B cell (primary cell): Measurements from ENCODE around the gene PUS3. TPM values are rescaled to one million over a fixed set of nuclear protein-coding genes. Genes with fewer than 3 reads are reported as not detected.

Source experiments
- ATAC-seq: fragments of 200-7000 bp; cut with Tn5 transposase; one replicate; pipeline ENCODE4 v1.10.0; 2021; ENCODE audit warnings: low read depth, mild to moderate bottlenecking, moderate number of reproducible peaks, moderate library complexity
- CTCF ChIA-PET: fragments of 350-600 bp; sonication (Branson Sonifier 250); formaldehyde crosslinking; loops from one replicate; lab custom pipeline; 2021; ENCODE audit warnings: antibody characterized with exemption, inconsistent platforms; lab: Charles Lee
- POLR2A ChIA-PET: fragments of 350-600 bp; sonication (Branson Sonifier 250); formaldehyde crosslinking; loops from one replicate; lab custom pipeline; 2021; ENCODE audit warnings: antibody characterized with exemption; lab: Charles Lee
- DNase-seq: peaks from one replicate; pipeline ENCODE4 v3.0.0; 2013
- H2AFZ ChIP-seq: 2 replicates; pipeline ENCODE4 v1.6.1; 2012; ENCODE audit warnings: mild to moderate bottlenecking, low read depth, low read length; ENCODE audit not compliant: insufficient read depth, poor library complexity, severe bottlenecking
- H3K27ac ChIP-seq, 2 donors: 1 replicate in 1 of 2; 2 replicates in 1 of 2; pipeline ENCODE4 v1.5.1; 2012 to 2013; ENCODE audit warnings: low read length in 2 of 2, mild to moderate bottlenecking in 2 of 2, moderate library complexity in 1 of 2
- H3K27me3 ChIP-seq, 4 experiments: fragments of 200-600 bp in 1 of 4; sonication (generic) in 1 of 4; replicated peaks in 1 of 4; 1 replicate in 2 of 4; 2 replicates in 2 of 4; pipeline versions ENCODE4 v1.6.1 to v1.7.0; 2013 to 2016; ENCODE audit warnings: low read length in 3 of 4, mild to moderate bottlenecking in 2 of 4, mixed read lengths in 1 of 4, moderate library complexity in 1 of 4; ENCODE audit not compliant: insufficient read depth in 4 of 4, control insufficient read depth in 3 of 4; ENCODE audit errors: control extremely low read depth in 1 of 4
- H3K36me3 ChIP-seq, 2 experiments: replicated peaks in 1 of 2; 1 replicate in 1 of 2; 2 replicates in 1 of 2; pipeline versions ENCODE4 v1.6.1 to v1.7.1; 2013; ENCODE audit warnings: low read length in 1 of 2; ENCODE audit not compliant: insufficient read depth in 2 of 2, control insufficient read depth in 1 of 2; ENCODE audit errors: control extremely low read depth in 1 of 2, extremely low read depth in 1 of 2
- H3K4me1 ChIP-seq, 2 donors: fragments of 200-600 bp in 1 of 2; sonication (generic) in 1 of 2; 1 replicate in 1 of 2; 2 replicates in 1 of 2; pipeline versions ENCODE4 v1.5.1 to v1.6.1; 2013 to 2017; ENCODE audit warnings: low read length in 2 of 2; ENCODE audit not compliant: control insufficient read depth in 2 of 2, insufficient read depth in 2 of 2
- H3K4me2 ChIP-seq: replicated peaks from 2 replicates; pipeline ENCODE3; 2012; ENCODE audit warnings: mild to moderate bottlenecking, low read depth, low read length; ENCODE audit not compliant: poor library complexity, severe bottlenecking
- H3K4me3 ChIP-seq, 5 experiments: fragments of 200-600 bp in 1 of 5; sonication (generic) in 1 of 5; 1 replicate in 3 of 5; 2 replicates in 2 of 5; pipeline versions ENCODE4 v1.5.1 to v1.7.0; 2011 to 2016; ENCODE audit warnings: low read length in 4 of 5, mild to moderate bottlenecking in 4 of 5, low read depth in 2 of 5, control low read depth in 1 of 5, moderate library complexity in 1 of 5; ENCODE audit not compliant: insufficient read depth in 1 of 5; ENCODE audit errors: control extremely low read depth in 1 of 5, extremely low read depth in 1 of 5
- H3K79me2 ChIP-seq: fragments of 200-600 bp; sonication (generic); one replicate; pipeline ENCODE4 v1.6.0; 2016; ENCODE audit warnings: low read length; ENCODE audit not compliant: control insufficient read depth, insufficient read depth
- H3K9ac ChIP-seq: fragments of 200-600 bp; sonication (generic); 2 replicates; pipeline ENCODE4 v1.6.1; 2017; ENCODE audit warnings: mild to moderate bottlenecking, low read length, moderate library complexity
- H3K9me3 ChIP-seq, 3 donors: one replicate each; pipeline versions ENCODE4 v1.6.1 to v1.7.1; 2013; ENCODE audit warnings: low read length in 2 of 3; ENCODE audit not compliant: control insufficient read depth in 2 of 3, insufficient read depth in 1 of 3; ENCODE audit errors: control extremely low read depth in 1 of 3
- H4K20me1 ChIP-seq: 2 replicates; pipeline ENCODE4 v1.6.0; 2012; ENCODE audit warnings: mild to moderate bottlenecking, low read length; ENCODE audit not compliant: insufficient read depth, control insufficient read depth, poor library complexity, severe bottlenecking
- H3K27ac Mint-ChIP-seq: one replicate; pipeline ENCODE4 v1.8.0; 2021; ENCODE audit warnings: mixed read lengths
- H3K27me3 Mint-ChIP-seq: one replicate; pipeline ENCODE4 v1.8.0; 2021; ENCODE audit warnings: mixed read lengths
- H3K4me1 Mint-ChIP-seq: one replicate; pipeline ENCODE4 v1.8.0; 2021; ENCODE audit warnings: mixed read lengths
- H3K4me3 Mint-ChIP-seq: one replicate; pipeline ENCODE4 v1.8.0; 2021; ENCODE audit warnings: mixed read lengths
- H3K9me3 Mint-ChIP-seq: one replicate; pipeline ENCODE4 v1.8.0; 2022; ENCODE audit warnings: mixed read lengths; ENCODE audit not compliant: insufficient read depth
- CTCF ChIP-seq: fragments of 200-600 bp; IDR thresholded peaks from one replicate; pipeline ENCODE4 v1.8.0; 2022; ENCODE audit warnings: antibody characterized with exemption, mild to moderate bottlenecking
- EZH2 ChIP-seq: IDR thresholded peaks from 2 replicates; pipeline ENCODE4 v1.6.1; 2012; ENCODE audit warnings: borderline replicate concordance, low read depth, mild to moderate bottlenecking, moderate library complexity, low read length; ENCODE audit not compliant: insufficient read depth, poor library complexity, severe bottlenecking
- WGBS: methylation state at CpG from one replicate; pipeline ENCODE4 v1.1.5; 2013; ENCODE audit warnings: missing lambda C conversion rate; ENCODE audit not compliant: insufficient coverage; 5-methylcytosine and 5-hydroxymethylcytosine counted together
- intact Hi-C: fragments of 100-400 bp; cut with micrococcal nuclease; formaldehyde crosslinking; loops from one replicate; pipeline ENCODE4 v1.10.0; 2022
- polyA plus RNA-seq: library from polyadenylated mRNA; depleted of rRNA; stranded (reverse); fragments of >200 nt; gene quantifications from 2 replicates; pipeline ENCODE4 v1.2.3, GENCODE V29; 2012
- total RNA-seq, 2 donors: library from RNA; stranded (reverse); fragments of 120-200 nt in 1 of 2; gene quantifications; 1 replicate in 1 of 2; 2 replicates in 1 of 2; pipeline versions ENCODE4 v1.2.3 to v1.2.4, GENCODE V29; 2013 to 2022

PUS3 gene
- total and polyA plus RNA-seq, 2 donors (not counting 1 experiment from before 2014, with no cell fraction given) = 2.7 to 8.1 TPM

- Histone ChIP-seq H3K79me2 (no peaks in the 10 kb centered on the region), H3K9me3 (no peaks in the 10 kb centered on the region), H3K4me1 (no peaks in the 10 kb centered on the region), H4K20me1 (no peaks in the 10 kb centered on the region), H3K27me3 (peaks cover 0 to 13% (median 0%) of the 10 kb centered on the region in 4 experiments), H3K4me2 (no peak overlapping the region), H3K9ac (no peak overlapping the region), H2AFZ (no peak overlapping the region), H3K4me3 (no peak overlapping the region), H3K36me3 (no peaks in the 10 kb centered on the region), H3K27ac (no peak overlapping the region)
- H3K27me3 Mint-ChIP-seq = peaks cover 48% of the 10 kb centered on the region
- peaks cover 2% of the 10 kb centered on the region for H3K4me1 Mint-ChIP-seq
- TF ChIP-seq CTCF = no peak
- no peak for TF ChIP-seq EZH2
- intact Hi-C loops = no loop called here
- POLR2A ChIA-PET = no interaction called here
- WGBS = 89% methylated on average over 12 of the region's 12 CpGs
- H3K4me3 Mint-ChIP-seq = no peak overlapping the region
- no peaks in the 10 kb centered on the region for H3K9me3 Mint-ChIP-seq
- CTCF ChIA-PET = no interaction called here
- no peak for ATAC-seq
- DNase-seq = no peak
- H3K27ac Mint-ChIP-seq = no peak overlapping the region
These were observed 23.7 kb upstream of the PUS3 start for GRCh38 chr11:125926682-125927081.

GRCh38 chr11:125925804-125926203 is 22.8 kb upstream of the PUS3 start:
- no peak overlapping the region for H2AFZ ChIP-seq
- ATAC-seq (no peak), DNase-seq (no peak)
- H3K27me3 Mint-ChIP-seq = peaks cover 45% of the 10 kb centered on the region
- intact Hi-C loops = no loop called here
- no peaks in the 10 kb centered on the region for H3K36me3 ChIP-seq
- no peaks in the 10 kb centered on the region for H3K9me3 Mint-ChIP-seq
- TF ChIP-seq EZH2 (no peak), CTCF (no peak)
- peaks cover 0 to 13% (median 0%) of the 10 kb centered on the region in 4 experiments for H3K27me3 ChIP-seq
- no peak overlapping the region for H3K9ac ChIP-seq
- peaks cover 2% of the 10 kb centered on the region for H3K4me1 Mint-ChIP-seq
- no peaks in the 10 kb centered on the region for H3K79me2 ChIP-seq
- no peak overlapping the region for H3K27ac Mint-ChIP-seq
- H3K4me1 ChIP-seq = no peaks in the 10 kb centered on the region
- POLR2A ChIA-PET = no interaction called here
- CTCF ChIA-PET = interaction anchor here (0.8 to 3.4 kb wide), 3 partner anchors 9 to 555 kb away, joined by 3 to 29 read pairs (median 4); no protein-coding TSS in a partner anchor
- 85% methylated on average over 3 of the region's 3 CpGs for WGBS
- no peaks in the 10 kb centered on the region for H3K9me3 ChIP-seq
- no peaks in the 10 kb centered on the region for H4K20me1 ChIP-seq
- no peak overlapping the region for H3K27ac ChIP-seq
- H3K4me2 ChIP-seq = no peak overlapping the region
- no peak overlapping the region for H3K4me3 Mint-ChIP-seq
- H3K4me3 ChIP-seq = no peak overlapping the region
